ENCODE results near the gene HSD11B1L. TPM values are rescaled to one million over a fixed set of nuclear protein-coding genes. Genes with fewer than 3 reads are reported as not detected.

The HSD11B1L gene
- polyA plus RNA-seq, 3 donors: 1.9 to 2.5 (median 2.4) TPM

DNA sequence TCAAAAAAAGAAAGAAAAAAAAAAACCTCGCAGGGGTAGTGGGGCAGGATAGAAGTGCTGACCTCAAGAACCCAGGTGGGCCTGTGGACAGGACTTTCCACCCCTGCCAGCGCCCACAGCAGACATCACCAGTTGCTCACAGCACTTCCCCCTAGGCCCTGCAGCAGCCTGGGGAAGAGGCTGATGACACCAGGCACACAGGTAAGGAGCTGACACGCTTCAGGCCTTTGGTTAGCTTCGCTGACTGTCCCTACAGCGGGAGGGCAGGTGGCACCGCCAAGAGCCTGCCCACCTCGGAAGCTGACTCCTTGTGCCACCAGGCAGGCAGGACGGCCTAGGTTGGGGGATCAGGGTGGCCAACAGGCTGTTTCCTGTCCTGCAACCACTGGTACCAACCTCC, 30.2 kb downstream of the HSD11B1L start:
- no peak for DNase-seq
- Histone ChIP-seq H3K27me3 (ENCODE audit: control insufficient read depth in 2 of 2, insufficient read depth in 2 of 2, low read length in 2 of 2) (no peaks in the 10 kb centered on the region), H3K4me3 (replicated peaks in 1 of 3; ENCODE audit: low read depth in 2 of 3, low read length in 3 of 3) (no peak overlapping the region), H3K36me3 (replicated peaks in 1 of 2; ENCODE audit: control insufficient read depth in 1 of 2, insufficient read depth in 2 of 2, low read length in 2 of 2) (peaks cover 70 to 77% of the 10 kb centered on the region in 2 donors), H3K9me3 (replicated peaks in 1 of 2; ENCODE audit: control insufficient read depth in 1 of 2, insufficient read depth in 1 of 2, low read length in 2 of 2) (no peaks in the 10 kb centered on the region), H2AFZ (ENCODE audit: insufficient read depth, low read depth, low read length, poor library complexity, severe bottlenecking) (no peak overlapping the region), H4K20me1 (ENCODE audit: insufficient read depth, low read length) (peaks cover 13% of the 10 kb centered on the region), H3K4me1 (ENCODE audit: control insufficient read depth in 1 of 2, insufficient read depth in 2 of 2, low read length in 2 of 2) (no peaks in the 10 kb centered on the region), H3K27ac (ENCODE audit: low read depth in 1 of 2, low read length in 2 of 2) (no peak overlapping the region), H3K79me2 (ENCODE audit: insufficient read depth, low read length) (peaks cover 11% of the 10 kb centered on the region), H3K4me2 (replicated peaks; ENCODE audit: extremely low read depth, low read length, poor library complexity, severe bottlenecking) (no peak overlapping the region), H3K9ac (ENCODE audit: insufficient read depth, low read length, poor library complexity, severe bottlenecking) (no peak overlapping the region)
- no peak for TF ChIP-seq CTCF (IDR thresholded peaks at IDR 0.05)
- WGBS (ENCODE audit: insufficient coverage): 99% methylated on average over 6 of the region's 8 CpGs
- H3K9me3 Mint-ChIP-seq: no peaks in the 10 kb centered on the region
- no peaks in the 10 kb centered on the region for H3K4me1 Mint-ChIP-seq
- no peak overlapping the region for H3K4me3 Mint-ChIP-seq
- peaks cover 54 to 82% of the 10 kb centered on the region in 2 donors for H3K36me3 Mint-ChIP-seq
- intact Hi-C loops (cut with micrococcal nuclease): no loop called here
- H3K27me3 Mint-ChIP-seq (ENCODE audit: low read depth in 3 of 3): peaks cover 0 to 3% (median 0%) of the 10 kb centered on the region in 3 donors
- peak overlapping the region in 1 of 7 donors; percentile 41 for H3K27ac Mint-ChIP-seq

DNA sequence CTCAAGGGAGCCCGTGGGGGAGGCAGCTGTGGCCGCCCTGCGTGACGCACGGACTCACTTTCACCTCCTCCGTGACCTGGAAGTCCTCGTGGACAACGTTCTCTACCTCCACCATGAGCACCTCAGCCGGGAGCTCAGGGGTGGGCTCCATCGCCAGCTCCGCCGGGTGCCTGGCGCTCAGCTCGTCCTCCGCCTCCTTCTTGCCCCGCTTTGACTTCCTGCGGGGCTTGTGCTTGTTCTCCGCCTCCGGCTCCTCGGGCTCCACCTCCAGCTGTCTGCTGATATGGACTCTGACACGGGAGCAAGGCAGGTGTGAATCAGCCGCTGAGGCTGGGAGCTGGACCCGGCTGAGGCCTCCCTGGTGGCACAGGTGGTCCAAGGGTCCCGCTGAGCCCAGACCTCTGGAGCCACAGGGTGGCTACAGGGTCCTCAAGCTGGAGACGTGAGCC, 30.9 kb downstream of the HSD11B1L start:
- Mint-ChIP-seq H3K27me3 (ENCODE audit: low read depth in 3 of 3) (peaks cover 0 to 3% (median 0%) of the 10 kb centered on the region in 3 donors), H3K9me3 (no peaks in the 10 kb centered on the region), H3K27ac (peak overlapping the region in 3 of 7 donors; percentile 18 to 31 (median 26)), H3K4me3 (no peak overlapping the region), H3K36me3 (peaks cover 49 to 78% of the 10 kb centered on the region in 2 donors), H3K4me1 (no peaks in the 10 kb centered on the region)
- H3K4me1 ChIP-seq (ENCODE audit: control insufficient read depth in 1 of 2, insufficient read depth in 2 of 2, low read length in 2 of 2): no peaks in the 10 kb centered on the region
- H3K9me3 ChIP-seq (replicated peaks in 1 of 2; ENCODE audit: control insufficient read depth in 1 of 2, insufficient read depth in 1 of 2, low read length in 2 of 2): no peaks in the 10 kb centered on the region
- TF ChIP-seq CTCF (IDR thresholded peaks at IDR 0.05): no peak
- DNase-seq: peak in 1 of 3 donors; percentile 4
- peaks cover 13% of the 10 kb centered on the region for H4K20me1 ChIP-seq (ENCODE audit: insufficient read depth, low read length)
- intact Hi-C loops (cut with micrococcal nuclease): no loop called here
- H2AFZ ChIP-seq (ENCODE audit: insufficient read depth, low read depth, low read length, poor library complexity, severe bottlenecking): no peak overlapping the region
- no peak overlapping the region for H3K27ac ChIP-seq (ENCODE audit: low read depth in 1 of 2, low read length in 2 of 2)
- no peaks in the 10 kb centered on the region for H3K27me3 ChIP-seq (ENCODE audit: control insufficient read depth in 2 of 2, insufficient read depth in 2 of 2, low read length in 2 of 2)
- 94% methylated on average over 22 of the region's 25 CpGs for WGBS (ENCODE audit: insufficient coverage)
- H3K4me2 ChIP-seq (replicated peaks; ENCODE audit: extremely low read depth, low read length, poor library complexity, severe bottlenecking): no peak overlapping the region
- H3K4me3 ChIP-seq (replicated peaks in 1 of 3; ENCODE audit: low read depth in 2 of 3, low read length in 3 of 3): no peak overlapping the region
- peaks cover 65 to 70% of the 10 kb centered on the region in 2 donors for H3K36me3 ChIP-seq (replicated peaks in 1 of 2; ENCODE audit: control insufficient read depth in 1 of 2, insufficient read depth in 2 of 2, low read length in 2 of 2)
- peaks cover 18% of the 10 kb centered on the region for H3K79me2 ChIP-seq (ENCODE audit: insufficient read depth, low read length)
- H3K9ac ChIP-seq (ENCODE audit: insufficient read depth, low read length, poor library complexity, severe bottlenecking): no peak overlapping the region

Measured in CD14-positive monocyte (primary cell).